ENCODE measurements around the gene ATAT1. TPM values are rescaled to one million over a fixed set of nuclear protein-coding genes. Genes with fewer than 3 reads are reported as not detected.

Gene ATAT1
- total and polyA plus RNA-seq, 7 donors, result 1.9 to 5.2 (median 3.0) TPM

DNA sequence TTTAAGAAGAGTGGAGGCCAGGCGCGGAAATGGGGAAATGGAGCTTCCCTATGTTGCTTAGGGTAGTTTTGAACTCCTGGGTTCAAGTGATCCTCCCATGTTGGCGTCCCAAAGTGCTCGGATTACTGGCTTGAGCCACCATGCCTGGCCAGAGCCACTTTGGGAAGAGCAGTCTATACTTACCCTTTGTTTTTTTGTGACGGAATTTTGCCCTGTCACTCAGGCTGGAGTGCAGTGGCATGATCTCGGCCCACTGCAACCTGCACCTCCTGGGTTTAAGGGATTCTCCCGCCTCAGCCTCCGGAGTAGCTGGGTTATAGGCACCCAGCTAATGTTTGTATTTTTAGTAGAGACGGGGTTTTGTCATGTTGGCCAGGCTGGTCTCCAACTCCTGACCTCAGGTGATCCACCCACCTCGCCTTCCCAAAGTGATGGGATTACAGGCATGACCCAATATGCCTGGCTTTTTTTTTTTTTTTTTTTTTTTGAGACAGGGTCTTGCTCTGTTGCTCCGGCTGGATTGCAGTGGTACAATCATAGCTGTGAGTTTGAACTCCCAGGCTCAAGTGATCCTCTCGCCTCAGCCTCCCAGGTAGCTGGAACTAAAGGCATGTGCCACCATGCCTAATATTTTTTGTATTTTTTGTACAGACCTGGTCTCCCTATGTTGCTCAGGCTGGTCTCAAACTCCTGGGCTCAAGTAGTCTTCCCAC lies 27.6 kb upstream of the ATAT1 start:
- no peak overlapping the region for H3K27ac ChIP-seq
- TF ChIP-seq, protein P1, sequence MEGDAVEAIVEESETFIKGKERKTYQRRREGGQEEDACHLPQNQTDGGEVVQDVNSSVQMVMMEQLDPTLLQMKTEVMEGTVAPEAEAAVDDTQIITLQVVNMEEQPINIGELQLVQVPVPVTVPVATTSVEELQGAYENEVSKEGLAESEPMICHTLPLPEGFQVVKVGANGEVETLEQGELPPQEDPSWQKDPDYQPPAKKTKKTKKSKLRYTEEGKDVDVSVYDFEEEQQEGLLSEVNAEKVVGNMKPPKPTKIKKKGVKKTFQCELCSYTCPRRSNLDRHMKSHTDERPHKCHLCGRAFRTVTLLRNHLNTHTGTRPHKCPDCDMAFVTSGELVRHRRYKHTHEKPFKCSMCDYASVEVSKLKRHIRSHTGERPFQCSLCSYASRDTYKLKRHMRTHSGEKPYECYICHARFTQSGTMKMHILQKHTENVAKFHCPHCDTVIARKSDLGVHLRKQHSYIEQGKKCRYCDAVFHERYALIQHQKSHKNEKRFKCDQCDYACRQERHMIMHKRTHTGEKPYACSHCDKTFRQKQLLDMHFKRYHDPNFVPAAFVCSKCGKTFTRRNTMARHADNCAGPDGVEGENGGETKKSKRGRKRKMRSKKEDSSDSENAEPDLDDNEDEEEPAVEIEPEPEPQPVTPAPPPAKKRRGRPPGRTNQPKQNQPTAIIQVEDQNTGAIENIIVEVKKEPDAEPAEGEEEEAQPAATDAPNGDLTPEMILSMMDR (IDR thresholded peaks at IDR 0.05), result no peak
- no peak for DNase-seq
- ATAC-seq, result peak in 3 of 4 donors; percentile 14 to 23 (median 22)
- no peaks in the 10 kb centered on the region for H3K4me1 ChIP-seq
- intact Hi-C loops (cut with DNase I), result loop anchor here (5.0 kb wide), 2 partner anchors 52 to 57 kb away; no protein-coding TSS in a partner anchor
- WGBS, 3 donors, result 62 to 68% (median 66%) methylated on average over 12 of the region's 12 CpGs
- H3K9me3 ChIP-seq, result no peaks in the 10 kb centered on the region
- peaks cover 10 to 55% of the 10 kb centered on the region in 2 donors for H3K36me3 ChIP-seq (ENCODE audit: insufficient read depth in 1 of 2, low read depth in 1 of 2)
- no peak overlapping the region for H3K4me3 ChIP-seq
- no peaks in the 10 kb centered on the region for H3K27me3 ChIP-seq (ENCODE audit: insufficient read depth in 3 of 3, low read length in 2 of 3)

DNA sequence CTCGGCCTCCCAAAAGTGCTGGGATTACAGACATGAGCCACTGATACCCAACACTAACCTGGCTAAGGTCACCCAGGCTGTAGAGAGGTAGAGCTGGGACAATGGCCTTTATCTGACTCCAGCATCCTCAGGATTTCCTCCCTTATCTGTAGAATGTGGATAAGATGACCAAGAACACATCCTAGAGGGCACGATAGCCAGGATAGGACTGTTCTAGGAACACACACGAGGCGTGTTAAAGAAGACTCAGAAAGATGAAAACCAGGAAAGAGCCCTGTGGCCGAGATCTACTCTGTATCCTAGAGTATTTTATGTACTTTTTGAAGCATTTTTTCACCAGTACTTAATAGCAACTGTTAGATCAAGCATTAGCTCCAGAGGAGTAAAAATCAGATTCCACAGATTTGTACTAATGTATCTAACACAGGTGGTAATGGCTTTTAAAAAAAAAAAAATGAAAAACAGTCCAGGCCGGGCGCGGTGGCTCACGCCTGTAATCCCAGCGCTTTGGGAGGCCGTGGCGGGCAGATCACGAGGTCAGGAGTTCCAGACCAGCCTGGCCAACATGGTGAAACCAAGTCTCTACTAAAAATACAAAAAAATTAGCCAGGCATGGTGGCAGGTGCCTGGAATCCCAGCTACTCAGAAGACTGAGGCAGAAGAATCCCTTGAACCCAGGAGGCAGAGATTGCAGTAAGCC lies 26.9 kb upstream of the ATAT1 start:
- no peaks in the 10 kb centered on the region for H3K27me3 ChIP-seq (ENCODE audit: insufficient read depth in 3 of 3, low read length in 2 of 3)
- TF ChIP-seq, protein P1 (IDR thresholded peaks at IDR 0.05), result no peak
- 68 to 76% (median 70%) methylated on average over 13 of the region's 13 CpGs for WGBS, 3 donors
- no peak overlapping the region for H3K27ac ChIP-seq
- no peak for DNase-seq
- intact Hi-C loops (cut with DNase I), result loop anchor here (2.0 to 10.0 kb wide), 4 partner anchors 52 to 115 kb away; partner anchors contain the start of gene HLA-E (in 2 of the 2)
- H3K36me3 ChIP-seq (ENCODE audit: insufficient read depth in 1 of 2, low read depth in 1 of 2), result peaks cover 15 to 55% of the 10 kb centered on the region in 2 donors
- H3K9me3 ChIP-seq, result no peaks in the 10 kb centered on the region
- H3K4me1 ChIP-seq, result no peaks in the 10 kb centered on the region
- peak in 1 of 4 donors; percentile 12 for ATAC-seq
- H3K4me3 ChIP-seq, result no peak overlapping the region

DNA sequence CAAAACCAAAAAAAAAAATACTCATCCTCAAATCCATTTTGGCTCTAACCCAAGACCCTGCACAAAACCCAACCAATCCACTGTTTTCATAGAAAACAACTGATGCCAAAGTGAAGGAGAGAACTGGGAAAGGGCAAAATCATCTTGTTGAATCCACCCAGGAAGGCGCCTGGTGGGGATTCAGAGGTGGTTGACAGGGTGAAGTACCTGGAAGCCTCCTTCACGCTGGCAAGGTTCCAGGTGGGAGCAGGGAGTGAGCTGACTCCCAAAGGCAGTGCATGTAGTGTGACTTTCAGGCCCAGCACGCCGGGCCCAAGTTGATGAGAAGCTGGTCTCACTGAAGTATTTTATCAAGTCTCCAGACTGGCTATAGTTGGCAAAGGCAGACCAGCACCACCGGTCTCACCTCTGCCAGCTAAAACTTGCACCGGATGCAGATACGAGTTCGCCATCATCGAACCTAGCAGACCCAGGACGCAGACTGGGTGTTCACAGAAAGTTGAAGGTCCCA lies 26.2 kb upstream of the ATAT1 start:
- TF ChIP-seq, protein P1 (IDR thresholded peaks at IDR 0.05), result no peak
- H3K27me3 ChIP-seq (ENCODE audit: insufficient read depth in 3 of 3, low read length in 2 of 3), result no peaks in the 10 kb centered on the region
- DNase-seq (no peak), ATAC-seq (peak in 1 of 4 donors; percentile 18)
- H3K4me1 ChIP-seq, result no peaks in the 10 kb centered on the region
- 66 to 83% (median 69%) methylated on average over 10 of the region's 10 CpGs for WGBS, 3 donors
- peaks cover 17 to 56% of the 10 kb centered on the region in 2 donors for H3K36me3 ChIP-seq (ENCODE audit: insufficient read depth in 1 of 2, low read depth in 1 of 2)
- H3K4me3 ChIP-seq, result no peak overlapping the region
- no peaks in the 10 kb centered on the region for H3K9me3 ChIP-seq
- intact Hi-C loops (cut with DNase I), result loop anchor here (2.0 to 10.0 kb wide), 2 partner anchors 112 to 116 kb away; partner anchors contain the start of gene HLA-E (in 2 of the 2)
- no peak overlapping the region for H3K27ac ChIP-seq

DNA sequence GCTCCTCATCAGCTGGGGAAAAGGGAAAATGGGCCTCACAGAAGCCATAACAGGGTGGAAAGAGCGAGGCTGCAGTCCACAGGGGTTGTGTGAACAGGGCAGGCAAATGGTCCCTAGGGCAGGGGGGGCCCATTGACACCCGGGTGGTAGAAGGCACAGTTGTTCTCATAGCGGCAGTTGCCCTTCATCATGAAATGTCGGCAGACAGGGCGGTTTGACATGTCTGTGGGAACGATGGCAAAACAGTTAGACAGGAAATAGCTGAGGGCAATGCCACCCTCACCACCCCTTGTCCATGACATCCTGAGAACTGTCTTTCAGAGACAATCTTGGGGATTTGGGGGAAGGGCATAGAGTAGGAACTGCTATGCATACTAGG lies 25.2 kb upstream of the ATAT1 start:
- WGBS, 3 donors, result 56 to 61% (median 57%) methylated on average over 6 of the region's 6 CpGs
- H3K36me3 ChIP-seq (ENCODE audit: insufficient read depth in 1 of 2, low read depth in 1 of 2), result peaks cover 23 to 64% of the 10 kb centered on the region in 2 donors
- no peak overlapping the region for H3K4me3 ChIP-seq
- H3K27me3 ChIP-seq (ENCODE audit: insufficient read depth in 3 of 3, low read length in 2 of 3), result no peaks in the 10 kb centered on the region
- H3K27ac ChIP-seq, result no peak overlapping the region
- intact Hi-C loops (cut with DNase I), result loop anchor here (2.0 to 10.0 kb wide), 2 partner anchors 113 to 117 kb away; partner anchors contain the start of gene HLA-E (in 2 of the 2)
- no peak for DNase-seq
- ATAC-seq, result peak in 1 of 4 donors; percentile 1
- no peaks in the 10 kb centered on the region for H3K4me1 ChIP-seq
- no peaks in the 10 kb centered on the region for H3K9me3 ChIP-seq
- TF ChIP-seq, protein P1 (IDR thresholded peaks at IDR 0.05), result no peak
